PC-9 (cell line): ENCODE measurements around the gene UBXN2A. TPM values are rescaled to one million over a fixed set of nuclear protein-coding genes. Genes with fewer than 3 reads are reported as not detected.

ENCODE experiments used
- Bru-seq: library from RNA; stranded (reverse); fragments of 400-500 nt; gene quantifications from one replicate; lab custom pipeline; 2021; lab: Mats Ljungman, UMichigan
- BruChase-seq, 2 experiments: library from RNA; stranded (reverse); fragments of 400-500 nt; gene quantifications; one replicate each; lab custom pipeline; 2021; lab: Mats Ljungman, UMichigan
- BruUV-seq: library from RNA; stranded (reverse); fragments of 400-500 nt; replicated peaks from 2 replicates; lab custom pipeline; 2021; lab: Mats Ljungman, UMichigan
- CTCF ChIA-PET: fragments of 300-600 bp; sonication (Branson Sonifier 250); formaldehyde crosslinking; loops from one replicate; lab custom pipeline; 2022; ENCODE audit warnings: antibody characterized with exemption; lab: Charles Lee
- POLR2A ChIA-PET: fragments of 300-600 bp; sonication (Branson Sonifier 250); formaldehyde crosslinking; loops from one replicate; lab custom pipeline; 2022; ENCODE audit warnings: antibody characterized with exemption; ENCODE audit not compliant: unreplicated experiment; lab: Charles Lee
- DNase-seq, 2 experiments: peaks; one replicate each; pipeline versions ENCODE4 v3.0.0 to v3.0.0-alpha.2; 2015 to 2022; ENCODE audit warnings: mixed read lengths in 1 of 2
- H2AFZ ChIP-seq: fragments of 200-600 bp; sonication (generic); 2 replicates; pipeline ENCODE4 v1.8.1; 2017; ENCODE audit warnings: antibody characterized with exemption
- H3F3A ChIP-seq: fragments of 200-600 bp; sonication (generic); 2 replicates; pipeline ENCODE4 v1.8.1; 2017; ENCODE audit warnings: antibody characterized with exemption, mild to moderate bottlenecking, low read depth; ENCODE audit not compliant: insufficient read depth
- H3K27ac ChIP-seq: fragments of 200-600 bp; sonication (generic); 2 replicates; pipeline ENCODE4 v1.6.1; 2016; ENCODE audit warnings: mixed run types
- H3K27me3 ChIP-seq: fragments of 200-600 bp; sonication (generic); 2 replicates; pipeline ENCODE4 v1.6.1; 2016; ENCODE audit warnings: low read depth, mixed run types; ENCODE audit not compliant: insufficient read depth
- H3K36me3 ChIP-seq: fragments of 200-600 bp; sonication (generic); 2 replicates; pipeline ENCODE4 v1.6.1; 2016; ENCODE audit warnings: low read depth, mixed run types
- H3K4me1 ChIP-seq: fragments of 200-600 bp; sonication (generic); replicated peaks from 2 replicates; pipeline ENCODE4 v1.6.1; 2016; ENCODE audit warnings: mixed run types; ENCODE audit not compliant: insufficient read depth
- H3K4me2 ChIP-seq: fragments of 200-600 bp; sonication (generic); 2 replicates; pipeline ENCODE4 v1.6.1; 2017; ENCODE audit warnings: mixed run types
- H3K4me3 ChIP-seq: fragments of 200-600 bp; sonication (generic); 2 replicates; pipeline ENCODE4 v1.6.1; 2016; ENCODE audit warnings: mixed run types
- H3K79me2 ChIP-seq: fragments of 200-600 bp; sonication (generic); 2 replicates; pipeline ENCODE4 v1.6.1; 2017; ENCODE audit warnings: low read depth, mixed run types
- H3K9me2 ChIP-seq: fragments of 200-600 bp; sonication (generic); 2 replicates; pipeline ENCODE4 v1.8.1; 2017; ENCODE audit warnings: mild to moderate bottlenecking; ENCODE audit not compliant: insufficient read depth
- H3K9me3 ChIP-seq: fragments of 200-600 bp; sonication (generic); 2 replicates; pipeline ENCODE4 v1.8.1; 2016; ENCODE audit warnings: low read depth; ENCODE audit not compliant: insufficient read depth
- H4K20me1 ChIP-seq: fragments of 200-600 bp; sonication (generic); 2 replicates; pipeline ENCODE4 v1.8.1; 2017; ENCODE audit not compliant: insufficient read depth
- CTCF ChIP-seq: fragments of 200-600 bp; sonication (generic); conservative IDR thresholded peaks from 2 replicates; pipeline ENCODE4 v1.6.1; 2017; ENCODE audit warnings: mixed run types, antibody characterized with exemption, mild to moderate bottlenecking, moderate library complexity
- EZH2 ChIP-seq: fragments of 200-600 bp; sonication (generic); IDR thresholded peaks from 2 replicates; pipeline ENCODE4 v1.8.0; 2017; ENCODE audit warnings: antibody characterized with exemption, low read depth
- intact Hi-C: fragments of 100-400 bp; cut with micrococcal nuclease; formaldehyde crosslinking; loops from one replicate; pipeline ENCODE4 v1.10.0; 2022; ENCODE audit not compliant: unreplicated experiment
- long read RNA-seq: library from polyadenylated mRNA; stranded (forward); transcript quantifications from one replicate; pipeline ENCODE4 v2.0.0, GENCODE V29; 2022
- total RNA-seq: library from RNA; stranded (reverse); gene quantifications from 2 replicates; pipeline ENCODE4 v1.2.3, GENCODE V29; 2021

Gene UBXN2A
- 16.9 and 17.6 TPM in 2 replicates for total RNA-seq
- Bru-seq, nascent RNA, result percentile 70 among the genes with signal in this experiment
- percentile 70 among the genes with signal in this experiment for BruChase-seq, experiment 1, labeled RNA remaining after a 2-hour chase
- BruChase-seq, experiment 2, labeled RNA remaining after a 6-hour chase, result percentile 67 among the genes with signal in this experiment
- long read RNA-seq, full-length matches to known transcripts, result 34 of 54 reads
- long read RNA-seq, partial matches to known transcripts, result 1 of 54 reads
- long read RNA-seq, other reads (novel, unspliced or antisense), result 19 of 54 reads

DNA sequence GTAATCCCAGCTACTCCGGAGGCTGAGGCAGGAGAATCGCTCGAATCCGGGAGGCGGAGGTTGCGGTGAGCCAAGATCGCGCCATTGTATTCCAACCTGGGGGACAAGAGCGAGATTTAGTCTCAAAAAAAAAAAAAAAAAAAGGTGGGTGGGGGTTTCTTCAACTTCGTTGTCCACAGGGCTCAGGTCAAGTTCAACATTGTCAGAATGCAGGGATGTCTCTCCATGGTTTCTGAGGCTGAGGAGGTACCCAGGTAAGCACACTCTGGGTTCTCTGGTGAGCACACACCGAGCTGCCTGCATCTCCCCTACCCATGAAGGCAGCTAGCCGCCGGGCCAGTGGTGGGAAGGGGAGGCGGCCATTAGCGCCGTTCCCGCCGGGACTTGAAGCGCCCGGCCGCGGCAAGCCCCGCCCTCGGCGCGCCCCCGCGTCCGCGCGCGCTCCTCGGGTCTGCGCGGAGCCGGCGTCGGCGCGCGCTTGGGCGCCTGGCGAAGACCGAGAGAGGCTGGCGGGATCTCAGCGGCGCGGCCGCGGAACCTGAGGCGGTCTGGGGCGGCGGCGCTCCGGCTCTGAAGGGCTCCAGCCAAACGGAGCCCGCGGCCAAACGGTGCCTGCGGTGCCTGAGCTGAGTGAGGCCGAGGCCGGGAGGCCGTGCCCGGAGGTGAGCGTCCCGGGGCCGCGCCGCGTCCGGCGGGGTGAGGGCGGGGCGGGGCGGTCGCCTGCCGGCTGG is at the start of gene UBXN2A:
TSS of gene UBXN2A (plus strand) at position 477 of the 731 bp plus-strand sequence. CDS start 17,852 bp downstream, outside the sequence.
- ChIA-PET POLR2A (interaction anchor here (1.2 kb wide), 1 partner anchor 107 kb away, joined by 3 read pairs; the partner anchor contains the start of gene WDCP), CTCF (interaction anchor here (0.6 to 1.8 kb wide), 4 partner anchors 13 to 1760 kb away, joined by 3 to 9 read pairs (median 4); partner anchors contain the start of gene ATAD2B)
- Histone ChIP-seq H3K4me3 (peak within 1 kb of the TSS; percentile 80), H3K79me2 (peaks cover 40% of the 10 kb centered on the region), H3K9me2 (no peaks in the 10 kb centered on the region), H3F3A (no peaks in the 10 kb centered on the region; the same call in 1 of the 2 replicates), H2AFZ (peak within 1 kb of the TSS; percentile 98), H3K9me3 (no peaks in the 10 kb centered on the region), H3K4me1 (peaks cover 7% of the 10 kb centered on the region; the same call in 1 of the 2 replicates), H3K27me3 (no peaks in the 10 kb centered on the region), H3K4me2 (peak within 1 kb of the TSS; percentile 94), H3K36me3 (no peaks in the 10 kb centered on the region; the same call in 1 of the 2 replicates), H4K20me1 (no peaks in the 10 kb centered on the region), H3K27ac (peak within 1 kb of the TSS; percentile 44)
- intact Hi-C loops, result loop anchor here (1.0 to 2.0 kb wide), 2 partner anchors 13 to 75 kb away; partner anchors contain the start of gene ATAD2B
- BruUV-seq, result no TSS peak
- TF ChIP-seq EZH2 (no peak), CTCF (no peak)
- peak; percentile 49 to 81 for DNase-seq

- Histone ChIP-seq H3K4me3 (peak overlapping the region; percentile 46; the same call in 1 of the 2 replicates), H3K9me2 (peaks cover 5% of the 10 kb centered on the region; the same call in 1 of the 2 replicates), H3K4me1 (peaks cover 57% of the 10 kb centered on the region), H3K9me3 (no peaks in the 10 kb centered on the region), H3K27ac (peak overlapping the region; percentile 93), H3K36me3 (no peaks in the 10 kb centered on the region), H3K27me3 (no peaks in the 10 kb centered on the region), H3K79me2 (peaks cover 68% of the 10 kb centered on the region), H3K4me2 (peak overlapping the region; percentile 79), H3F3A (peaks cover 50% of the 10 kb centered on the region), H4K20me1 (no peaks in the 10 kb centered on the region), H2AFZ (peak overlapping the region; percentile 70)
- intact Hi-C loops, result loop anchor here (5.0 kb wide), 1 partner anchor 518 kb away; no protein-coding TSS in a partner anchor
- no TSS peak for BruUV-seq
- POLR2A ChIA-PET, result no interaction called here
- CTCF ChIA-PET, result no interaction called here
- no peak for DNase-seq
- TF ChIP-seq EZH2, result no peak
- no peak for TF ChIP-seq CTCF
Measured at GRCh38 chr2:23900133-23900532, 40.1 kb upstream of the UBXN2A start.
